Glomerular endothelial cell (primary cell): ENCODE measurements around the gene PHLDB1. TPM values are rescaled to one million over a fixed set of nuclear protein-coding genes. Genes with fewer than 3 reads are reported as not detected.
"Not testable (repeated sequence)": the region's sequence is repeated elsewhere in the genome, so short reads cannot be mapped to it uniquely, and the experiment has no call there.

Experiments
- DNase-seq: peaks from one replicate; pipeline ENCODE4 v3.0.0-alpha.2; 2011; ENCODE audit warnings: low read depth, low spot score; ENCODE audit errors: extremely low read depth
- total RNA-seq: library from RNA; depleted of rRNA; stranded (reverse); fragments of >200 nt; gene quantifications from 2 replicates; pipeline ENCODE4 v1.2.3, GENCODE V29; 2015

The PHLDB1 gene
- total RNA-seq, 1 donor from 2014 or later = 156 TPM

DNA sequence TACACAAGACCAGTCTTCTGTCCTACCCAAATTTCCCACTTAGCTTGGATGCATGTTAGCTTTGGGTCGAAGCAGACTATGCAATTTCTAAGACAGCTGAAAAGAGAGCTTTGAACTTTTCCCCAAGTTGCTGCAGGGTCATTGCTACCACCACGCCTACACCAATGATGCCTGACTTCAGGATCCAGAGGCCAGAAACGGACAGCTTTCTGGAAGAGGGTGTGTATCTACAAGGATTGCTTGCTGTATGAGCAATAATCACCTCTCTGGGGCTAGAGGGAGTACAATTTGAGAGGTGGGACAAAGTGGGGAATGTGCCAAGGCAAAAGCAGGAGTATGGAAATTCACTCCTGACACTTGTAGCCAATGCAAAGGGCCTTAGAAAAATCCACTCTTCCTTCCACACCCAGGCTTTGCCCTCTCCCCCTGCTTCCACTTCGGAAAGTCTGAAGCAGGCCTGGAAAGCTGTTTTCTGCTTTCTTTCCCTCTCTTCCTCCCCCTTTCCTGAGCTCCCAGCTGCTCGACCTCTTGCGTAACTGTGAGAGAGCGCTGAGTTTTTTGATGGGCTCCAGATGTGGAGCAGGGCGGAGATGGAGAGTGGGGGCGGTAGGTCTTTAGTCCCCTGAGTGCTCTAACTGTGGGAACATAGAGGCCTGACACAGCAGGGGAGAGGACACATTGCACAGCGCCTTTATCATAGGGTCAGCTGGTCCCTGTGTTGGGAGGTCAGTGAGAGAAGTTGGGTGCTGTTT is 2.1 kb upstream of the PHLDB1 start:
- no peak for DNase-seq

DNA sequence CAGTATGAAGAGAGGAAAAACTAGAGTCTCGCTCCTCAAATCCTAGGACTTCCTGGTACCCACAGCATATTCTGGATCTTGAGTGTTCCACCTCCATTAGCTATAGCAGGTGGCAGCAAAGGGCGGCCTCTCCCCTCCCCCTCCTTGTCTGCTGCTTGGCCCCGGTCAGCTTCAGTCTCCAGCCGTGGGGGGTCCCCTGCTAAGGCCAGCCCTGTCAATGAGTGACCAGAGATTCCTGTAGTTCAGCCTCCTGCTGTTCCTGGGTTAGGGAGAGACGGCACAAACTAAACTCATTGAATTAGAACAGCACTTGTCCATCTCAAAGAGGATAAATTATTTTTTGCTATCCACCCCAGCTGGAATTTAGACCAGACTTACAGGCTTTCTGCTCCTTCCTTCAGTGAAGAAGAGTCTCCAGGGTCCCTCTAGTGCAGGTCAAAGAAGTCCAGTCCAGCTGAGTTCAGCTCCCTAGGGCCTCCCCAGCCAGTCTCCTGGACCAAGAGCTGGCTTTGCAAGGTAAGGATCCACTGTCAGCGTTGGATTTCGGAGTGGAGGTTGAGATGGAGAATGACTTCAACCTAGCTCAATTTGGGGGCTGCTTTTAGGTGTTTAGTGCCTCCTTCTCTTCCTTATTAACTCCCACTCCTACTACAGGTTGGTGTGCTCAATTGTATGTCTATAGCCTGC is 1.1 kb upstream of the PHLDB1 start:
- no peak for DNase-seq

DNA sequence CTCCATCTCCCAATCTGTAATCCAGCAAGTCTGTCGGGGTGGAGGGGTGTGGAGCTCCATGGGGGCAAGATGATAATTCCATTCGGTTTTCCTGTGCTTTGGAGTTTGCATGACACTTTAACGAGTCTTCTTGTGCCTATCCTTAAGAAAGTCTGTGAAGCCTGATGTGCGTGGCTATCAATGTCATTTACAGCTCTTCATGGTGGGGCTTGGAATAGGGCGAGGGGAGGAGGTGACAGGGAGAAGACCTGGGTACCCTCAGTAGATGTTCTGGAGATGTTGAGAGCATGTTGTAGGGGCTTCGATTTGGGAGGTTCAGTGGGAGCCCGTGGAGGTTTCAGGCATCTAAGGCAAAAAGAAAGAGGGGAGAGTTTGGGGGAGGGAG is 579 bp upstream of the PHLDB1 start:
- DNase-seq = no peak

DNA sequence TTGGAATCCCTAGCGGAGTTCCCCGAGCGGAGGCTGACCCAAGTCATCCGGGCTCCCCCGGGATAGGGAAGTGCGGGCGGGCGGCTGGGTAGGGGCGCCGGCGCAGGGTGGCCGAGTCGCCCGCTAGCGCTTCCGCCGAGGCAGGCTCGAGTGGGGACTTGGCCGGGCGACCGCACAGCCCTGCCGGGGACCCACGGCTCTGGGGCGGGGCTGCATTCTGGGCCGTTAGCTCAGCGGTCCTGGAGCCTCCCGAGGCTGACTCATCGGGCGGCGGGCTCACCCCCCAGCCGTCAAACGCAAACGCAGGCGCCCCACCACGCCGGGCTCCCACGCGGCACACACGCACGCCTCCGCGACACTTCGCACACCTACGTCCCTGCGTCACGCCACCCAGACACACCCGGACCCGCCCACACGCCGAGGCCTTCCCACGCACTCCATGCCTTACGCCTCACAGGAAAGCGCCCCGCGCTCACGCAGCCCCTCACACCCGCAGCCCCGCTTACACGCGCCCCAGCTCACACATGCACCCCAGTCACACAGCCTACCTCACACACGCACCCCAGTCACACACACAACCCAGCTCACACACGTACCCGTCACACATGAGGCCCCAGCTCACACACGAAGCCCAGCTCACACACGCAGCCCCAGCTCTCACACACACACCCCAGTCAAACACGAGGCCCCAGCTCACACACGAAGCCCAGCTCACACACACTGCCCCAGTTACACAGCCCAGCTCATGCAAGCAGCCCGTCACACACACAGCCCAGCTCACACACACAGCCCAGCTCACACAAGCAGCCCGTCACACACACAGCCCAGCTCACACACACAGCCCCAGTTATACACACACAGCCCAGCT is 1.2 kb downstream of the PHLDB1 start:
- no peak for DNase-seq

DNA sequence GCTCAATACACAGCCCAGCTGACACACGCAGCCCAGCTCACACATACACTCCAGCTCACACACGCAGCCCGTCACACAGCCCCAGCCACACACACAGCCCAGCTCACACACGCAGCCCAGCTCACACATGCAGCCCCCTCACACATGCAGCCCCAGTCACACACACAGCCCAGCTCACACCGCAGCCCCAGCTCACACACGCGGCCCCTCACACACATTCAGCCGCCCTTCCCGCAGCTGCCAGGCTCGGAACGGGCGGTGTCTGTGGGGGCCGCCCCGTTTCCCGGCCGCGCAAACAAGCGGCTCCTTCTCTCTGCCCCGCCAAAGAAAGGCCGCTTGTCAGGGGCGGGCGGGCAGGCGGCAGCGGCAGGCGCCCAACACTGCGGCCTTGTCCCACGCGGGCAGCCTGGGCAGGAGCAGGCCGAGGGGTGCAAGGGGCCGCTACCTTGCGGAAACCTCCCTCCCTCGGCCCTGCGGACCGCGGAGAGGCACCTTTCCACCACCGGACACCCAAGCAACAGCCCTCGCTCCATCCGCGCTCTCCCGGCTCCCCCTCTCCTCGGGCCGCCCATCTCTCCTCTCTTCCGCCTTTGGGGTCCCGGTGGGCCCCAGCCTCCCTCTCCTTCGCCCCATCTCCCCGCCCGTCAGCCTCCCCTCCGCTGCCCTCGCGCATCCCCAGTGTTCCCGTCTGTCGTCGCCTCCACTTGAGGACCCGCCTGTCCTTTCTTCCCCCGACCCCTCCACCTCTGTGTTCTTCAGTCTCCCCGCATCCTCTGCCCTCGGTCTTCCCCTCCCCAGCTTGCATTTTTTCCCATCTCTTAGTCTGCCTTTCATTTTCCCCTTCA is 2.2 kb downstream of the PHLDB1 start:
- DNase-seq = no peak

DNA sequence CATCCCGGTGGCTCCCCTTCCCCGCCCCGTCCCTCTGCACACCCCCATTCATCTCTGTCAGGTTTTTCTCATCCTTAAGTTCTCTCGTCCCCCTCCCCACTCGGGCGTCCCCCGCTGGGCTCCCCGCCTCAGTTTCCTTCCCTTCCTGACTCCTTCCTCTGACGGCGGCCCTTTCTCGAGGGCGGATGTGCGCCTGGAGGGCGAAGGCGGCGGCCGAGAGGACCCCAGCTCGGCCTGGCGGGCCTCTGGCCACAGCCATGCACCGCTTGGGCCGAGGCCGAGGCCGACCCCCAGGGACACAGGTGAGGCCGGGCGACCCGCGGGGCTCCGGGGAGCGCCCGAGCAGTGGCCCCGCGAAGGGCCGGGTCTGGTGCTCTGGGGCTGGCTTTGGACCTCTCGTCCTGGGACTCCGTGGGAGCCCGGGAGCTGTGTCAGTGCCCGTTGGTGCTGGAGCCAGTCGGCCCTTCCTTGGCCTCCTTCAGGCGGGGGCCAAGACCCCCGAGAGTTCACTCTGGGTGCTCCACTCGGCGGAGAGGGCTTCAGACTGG is 2.9 kb downstream of the PHLDB1 start:
- DNase-seq = no peak

DNA sequence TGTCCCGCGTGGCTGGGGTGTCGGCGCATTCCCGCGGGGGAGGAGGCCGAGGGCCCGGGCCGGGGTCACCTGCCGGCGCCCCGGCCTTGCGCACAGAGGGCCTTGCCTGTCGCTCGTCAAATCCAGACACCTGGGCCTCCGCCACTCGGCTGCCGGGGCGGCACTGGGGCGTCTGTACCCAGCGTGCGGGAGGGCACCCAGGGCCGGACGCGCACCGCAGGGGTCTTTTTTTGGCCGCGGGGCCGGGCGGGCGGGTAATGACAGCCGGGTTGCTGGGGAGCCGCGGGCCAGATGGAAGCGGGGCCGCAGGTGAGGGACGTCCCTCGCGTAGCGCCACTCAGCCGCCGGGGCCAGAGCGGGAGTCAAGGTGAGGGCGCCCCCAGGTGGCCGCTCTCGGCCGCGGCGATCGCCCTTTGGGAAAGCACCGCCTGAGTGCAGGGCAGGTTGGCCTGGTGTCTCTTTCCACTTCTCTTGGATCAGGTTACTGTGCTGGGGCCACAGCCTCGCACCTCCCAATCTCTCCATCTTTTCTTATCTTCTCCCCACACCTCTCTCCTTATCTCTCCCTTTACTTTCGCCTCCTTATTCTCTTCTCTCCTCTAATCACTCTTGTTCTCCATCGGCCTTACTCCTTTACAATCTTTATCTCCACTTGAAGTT is 3.5 kb downstream of the PHLDB1 start:
- DNase-seq = no peak

DNA sequence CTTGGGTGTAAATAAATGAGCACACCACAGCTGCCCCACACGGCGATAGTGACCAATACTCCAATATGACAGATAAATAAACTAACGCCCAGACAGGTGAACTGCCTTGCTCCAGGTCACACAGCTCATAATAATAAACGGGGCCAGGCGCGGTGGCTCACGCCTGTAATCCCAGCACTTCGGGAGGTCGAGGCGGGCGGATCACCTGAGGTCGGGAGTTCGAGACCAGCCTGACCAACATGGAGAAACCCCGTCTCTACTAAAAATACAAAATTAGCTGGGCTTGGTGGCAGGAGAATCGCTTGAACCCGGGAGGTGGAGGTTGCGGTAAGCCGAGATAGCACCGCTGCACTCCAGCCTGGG is 4.0 kb downstream of the PHLDB1 start:
- not testable (repeated sequence) for DNase-seq

DNA sequence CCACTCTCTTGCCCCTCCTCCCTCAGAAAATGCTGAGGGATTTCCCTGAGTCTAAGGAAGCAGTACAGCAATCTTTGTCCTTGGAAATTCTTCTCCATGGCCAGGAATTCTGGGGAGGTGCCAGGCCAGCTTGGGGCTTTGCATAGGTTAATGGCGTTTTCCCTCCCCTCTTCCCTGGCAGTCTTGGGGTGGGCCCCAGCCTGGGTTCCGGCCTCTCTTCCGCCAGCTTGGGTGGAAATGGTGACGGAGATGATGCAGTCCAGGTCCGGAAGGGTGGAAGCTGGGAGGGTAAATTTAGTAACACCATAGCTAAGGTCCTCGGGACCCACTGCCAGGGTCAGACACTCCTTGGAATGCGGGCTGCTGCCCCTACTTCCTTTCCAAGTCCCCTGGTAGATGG is 5.0 kb downstream of the PHLDB1 start:
- DNase-seq = peak; percentile 83

DNA sequence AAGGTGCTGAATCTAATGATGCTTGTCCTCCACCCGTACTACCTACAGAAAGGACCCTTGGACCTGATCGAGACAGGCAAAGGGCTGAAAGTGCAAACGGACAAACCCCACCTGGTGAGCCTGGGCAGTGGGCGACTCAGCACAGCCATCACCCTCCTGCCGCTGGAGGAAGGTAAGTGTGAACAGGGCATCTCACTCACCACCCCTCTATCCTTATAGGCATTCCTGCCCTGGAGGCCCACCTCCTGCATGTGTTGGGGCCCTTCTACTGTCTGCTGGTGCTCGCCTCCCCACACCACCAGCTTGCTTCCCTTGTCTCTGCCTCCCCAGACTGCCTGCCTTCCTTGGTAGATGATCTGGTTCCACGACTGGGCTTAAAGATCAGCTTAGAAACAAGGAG is 7.1 kb downstream of the PHLDB1 start:
- DNase-seq = no peak

DNA sequence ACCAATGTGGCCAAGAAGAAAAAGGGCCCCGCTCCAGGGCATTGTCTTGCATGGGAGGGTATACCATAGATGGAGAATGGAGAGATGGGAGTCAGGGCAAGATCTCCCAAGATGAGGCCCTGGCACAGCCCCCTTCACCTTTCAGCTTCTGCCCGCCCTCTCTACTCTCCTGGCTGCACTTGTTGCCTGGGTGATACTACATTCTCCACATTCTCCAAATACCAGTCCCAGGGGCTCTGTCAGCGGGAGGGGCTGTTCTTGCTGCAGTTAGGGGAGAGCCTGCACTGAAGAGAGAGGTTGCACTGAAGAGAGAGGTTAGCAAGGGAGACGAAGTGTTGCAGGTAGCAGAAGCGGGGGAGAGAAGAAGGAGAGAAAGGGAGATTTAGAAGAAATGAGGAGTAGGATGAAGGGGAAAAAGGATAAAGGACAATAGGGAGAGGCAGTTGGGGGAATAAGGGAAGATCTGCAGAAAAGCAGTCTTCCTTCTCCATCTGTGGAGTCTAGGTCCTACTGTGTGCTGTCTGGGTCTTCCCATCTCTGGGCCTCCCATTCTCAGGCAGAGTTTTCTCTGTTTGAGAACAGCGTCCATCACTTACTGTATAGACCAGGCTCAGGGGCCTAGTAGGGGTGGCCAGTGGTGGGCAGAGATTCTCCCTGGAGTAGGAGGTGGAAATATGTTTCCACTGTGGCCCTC is 8.0 kb downstream of the PHLDB1 start:
- DNase-seq = no peak

DNA sequence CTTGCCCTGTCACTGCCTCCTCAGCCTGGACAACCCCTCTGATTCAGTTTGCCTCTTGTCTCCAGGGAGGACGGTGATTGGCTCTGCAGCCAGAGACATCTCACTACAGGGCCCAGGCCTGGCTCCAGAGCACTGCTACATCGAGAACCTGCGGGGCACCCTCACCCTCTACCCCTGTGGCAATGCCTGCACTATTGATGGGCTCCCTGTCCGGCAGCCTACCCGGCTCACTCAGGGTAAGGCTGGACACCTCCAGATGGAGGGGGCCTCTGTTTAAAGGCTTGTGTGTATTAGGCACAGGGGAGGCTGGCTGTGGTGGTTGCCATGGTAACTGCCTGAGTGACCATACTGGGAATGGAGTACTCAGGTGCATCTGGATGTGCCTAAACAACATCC is 8.6 kb downstream of the PHLDB1 start:
- DNase-seq = no peak

DNA sequence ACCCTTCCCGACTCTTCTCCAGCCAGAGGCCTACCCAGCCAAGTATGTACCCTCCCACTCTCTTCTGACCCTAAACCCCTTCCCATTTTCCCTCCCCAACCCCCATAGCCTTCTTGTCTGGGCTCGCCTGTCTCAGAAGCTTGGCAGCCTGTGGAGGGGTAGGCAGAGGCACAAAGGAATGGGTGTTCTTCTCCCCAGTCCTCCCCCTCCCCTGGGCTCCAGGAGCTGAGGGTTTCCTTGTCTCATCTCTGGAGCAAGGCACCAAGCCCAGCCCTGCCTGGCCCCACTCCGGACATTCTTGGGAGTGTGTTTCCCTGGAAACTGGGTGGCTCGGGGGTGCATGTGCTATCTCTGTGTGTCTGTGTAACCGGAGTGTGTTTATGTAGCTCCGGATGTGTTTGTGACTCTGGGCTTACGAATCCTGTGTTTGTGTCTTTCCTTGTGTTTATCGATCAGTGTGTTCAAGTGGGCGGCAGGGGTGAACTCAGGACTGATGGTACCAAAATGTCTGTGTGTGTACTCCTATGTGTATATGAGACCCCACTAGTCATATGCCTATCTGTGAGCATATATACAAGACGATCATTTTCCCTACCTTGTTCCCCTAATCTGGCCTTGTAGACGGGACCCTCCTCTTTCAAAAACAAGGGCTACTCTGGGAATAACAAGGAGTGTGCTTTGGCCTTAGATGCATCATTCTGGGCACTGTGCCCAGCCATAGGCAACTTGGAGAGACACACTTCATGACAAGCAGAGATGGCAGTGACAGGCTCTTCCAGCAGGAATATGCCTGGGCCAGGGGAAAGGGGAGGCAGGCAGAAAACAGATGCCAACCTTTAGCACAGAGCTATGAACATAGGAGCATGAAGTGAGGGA is 10.9 kb downstream of the PHLDB1 start:
- no peak for DNase-seq

DNA sequence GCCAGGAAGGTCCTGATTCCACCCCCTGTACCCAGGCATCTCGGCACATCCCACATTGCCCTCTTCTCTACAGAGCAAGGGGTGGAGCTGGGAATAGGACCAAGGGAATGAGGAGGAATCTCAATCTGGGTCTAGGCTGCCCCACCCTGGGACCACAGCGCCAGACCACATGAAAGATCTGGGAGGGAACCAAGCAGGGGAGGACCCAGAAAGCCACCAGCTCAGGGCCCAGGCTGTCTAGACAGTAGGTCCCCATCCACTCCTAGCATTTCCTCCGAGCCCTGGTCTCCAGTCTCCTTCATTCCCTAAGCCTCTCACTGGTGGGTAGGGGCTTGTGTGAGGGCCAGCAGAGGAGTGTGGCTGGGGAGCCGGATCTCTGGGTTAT is 11.6 kb downstream of the PHLDB1 start:
- no peak for DNase-seq

DNA sequence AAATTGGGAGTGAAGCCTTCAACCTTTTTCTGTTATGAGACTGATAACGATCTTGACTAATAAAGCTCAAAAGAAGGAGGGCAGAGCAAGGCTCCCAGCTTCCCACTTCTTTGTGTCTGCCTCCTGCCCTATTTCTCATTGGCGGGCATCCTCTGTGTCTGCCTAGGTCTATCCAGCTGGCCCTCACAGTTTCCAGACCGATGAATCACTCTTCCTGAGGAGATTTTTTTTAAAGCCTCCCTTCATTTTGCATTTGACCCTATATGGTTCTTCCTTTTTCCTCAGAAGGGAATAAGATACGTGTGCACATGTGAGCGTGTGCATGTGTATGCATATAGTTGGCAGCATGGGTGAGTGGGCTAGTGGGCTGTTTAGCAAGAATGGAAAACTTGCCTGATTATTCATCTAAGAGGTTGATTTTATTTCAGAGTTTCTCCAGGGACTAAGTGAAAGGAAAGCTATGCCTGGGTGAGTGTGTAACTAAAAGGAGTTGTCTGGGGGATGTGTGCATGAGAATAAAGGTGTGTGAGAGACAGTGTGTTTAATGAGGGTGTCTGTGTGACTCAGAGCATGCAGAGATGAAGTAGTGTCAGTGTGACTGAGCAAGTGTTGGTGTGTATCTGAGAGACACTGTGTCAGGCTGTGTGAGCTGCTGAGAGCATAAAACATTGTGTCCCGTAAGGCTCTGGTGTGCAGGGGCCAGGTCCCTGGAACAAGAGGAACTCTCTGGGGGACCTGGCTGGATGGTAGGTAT is 12.2 kb downstream of the PHLDB1 start:
- peak; percentile 97 for DNase-seq

DNA sequence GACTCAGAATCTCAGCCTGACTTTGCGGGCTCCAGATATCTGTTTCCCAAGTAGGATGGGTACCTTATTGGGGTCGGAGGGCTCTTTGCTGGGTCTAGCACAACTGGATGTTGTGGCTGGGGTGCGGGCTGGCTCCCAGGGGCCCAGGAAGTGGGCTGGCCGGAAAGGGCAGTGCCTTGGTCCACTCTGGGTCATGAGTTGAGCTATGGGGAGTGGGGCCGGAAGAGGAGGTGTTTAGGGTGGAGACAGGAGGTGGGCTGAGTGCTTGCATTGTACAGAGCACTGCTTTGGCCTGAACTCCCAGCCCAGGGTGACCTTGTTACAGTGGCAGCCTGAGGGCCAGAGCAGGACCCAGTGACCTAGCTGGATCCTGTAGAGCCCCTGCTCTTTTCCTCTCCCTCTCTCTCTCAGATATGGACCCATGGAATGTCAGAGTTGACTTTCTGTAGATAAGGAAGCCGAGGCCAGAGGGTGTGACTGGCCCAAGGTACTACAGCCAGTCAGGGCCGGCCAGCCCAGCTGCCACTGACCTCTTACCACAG is 13.2 kb downstream of the PHLDB1 start:
- no peak for DNase-seq

DNA sequence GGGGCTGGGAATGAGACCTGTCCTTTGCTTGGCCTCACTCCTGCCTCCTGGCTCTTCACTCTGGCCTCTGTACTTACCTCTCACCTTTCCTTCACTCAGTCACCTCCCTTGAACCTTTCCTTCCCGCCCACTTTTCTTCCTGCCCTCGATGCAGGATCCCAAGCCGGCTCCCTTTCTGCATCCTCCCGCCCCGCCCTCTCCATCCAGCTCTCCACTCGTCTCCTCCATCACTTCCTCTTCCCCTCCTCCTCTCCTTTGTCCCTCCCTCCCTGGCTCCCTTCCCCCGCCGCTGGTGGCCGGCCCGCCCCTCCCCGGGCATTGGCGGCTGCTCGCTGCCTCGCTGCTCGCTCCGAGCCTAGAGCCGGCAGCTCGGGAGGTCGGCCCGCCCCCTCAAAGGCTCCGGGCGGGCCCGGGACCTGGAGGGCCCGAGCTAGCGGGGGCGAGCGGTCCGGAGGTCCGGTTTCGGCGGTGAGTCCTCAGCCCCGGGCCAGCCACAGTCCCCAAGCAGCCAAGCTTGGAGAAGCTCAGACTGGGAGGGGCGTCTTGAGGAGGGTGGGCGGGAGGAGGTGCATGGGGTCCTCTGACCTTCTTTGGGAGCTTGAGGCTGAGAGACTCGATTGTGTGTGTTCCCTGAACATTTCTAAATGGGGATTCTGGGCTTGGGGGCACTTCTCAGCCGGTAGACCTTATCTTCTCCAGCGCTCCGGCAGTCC is 13.8 kb downstream of the PHLDB1 start:
- DNase-seq = no peak
